ENCODE data around the gene NFATC2.

Gene NFATC2

GRCh38 chr20:51374961-51375360, 167.6 kb downstream of the NFATC2 start:
- DNase-seq (ENCODE audit: low read depth) = no peak

GRCh38 chr20:51374456-51374830, 168.1 kb downstream of the NFATC2 start:
- DNase-seq (ENCODE audit: low read depth) = no peak

- DNase-seq (ENCODE audit: low read depth) = no peak
Observed at GRCh38 chr20:51373713-51374455, 168.6 kb downstream of the NFATC2 start.

- no peak for DNase-seq (ENCODE audit: low read depth)
Observed at GRCh38 chr20:51372966-51373365, 169.6 kb downstream of the NFATC2 start.

- peak; percentile 44 for DNase-seq (ENCODE audit: low read depth)
Observed at GRCh38 chr20:51372176-51372803, 170.2 kb downstream of the NFATC2 start.

DNA sequence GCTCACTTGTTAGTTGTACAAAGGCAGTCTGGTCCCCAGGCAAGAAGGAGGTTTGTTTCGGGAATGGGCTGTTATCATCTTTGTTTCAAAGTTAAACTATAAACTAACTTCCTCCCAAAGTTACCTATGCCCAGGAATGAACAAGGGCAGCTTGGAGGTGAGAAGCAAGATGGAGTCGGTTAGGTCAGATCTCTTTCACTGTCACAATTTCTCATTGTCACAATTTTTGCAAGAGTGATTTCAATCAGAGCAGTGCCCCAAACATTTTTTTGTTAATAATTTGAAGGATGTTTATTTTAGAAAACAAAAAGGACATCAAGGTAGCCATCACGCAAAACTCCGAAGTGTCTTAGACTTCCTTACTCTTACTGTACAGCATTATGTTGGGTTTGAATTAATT, 170.8 kb downstream of the NFATC2 start:
- DNase-seq (ENCODE audit: low read depth) = no peak

DNA sequence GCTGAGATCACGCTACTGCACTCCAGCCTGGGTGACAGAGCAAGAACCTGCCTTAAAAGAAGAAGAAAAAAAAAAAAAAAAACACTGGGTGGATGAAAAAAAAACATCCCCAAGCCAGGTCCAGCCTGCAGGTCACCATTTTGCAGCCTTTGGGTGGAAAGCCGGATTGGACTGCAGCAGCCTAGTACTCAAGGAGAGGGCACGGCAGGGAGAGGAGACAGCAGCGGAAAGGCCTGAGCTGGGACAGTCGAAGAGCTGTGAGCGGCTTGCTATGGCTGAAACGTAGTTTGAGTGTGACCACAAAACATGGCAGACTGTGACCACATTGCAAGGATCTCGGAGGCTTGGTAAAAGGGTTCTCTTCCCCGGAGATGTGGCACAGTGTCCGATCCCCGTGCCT, 173.0 kb downstream of the NFATC2 start:
- no peak for DNase-seq (ENCODE audit: low read depth)

DNA sequence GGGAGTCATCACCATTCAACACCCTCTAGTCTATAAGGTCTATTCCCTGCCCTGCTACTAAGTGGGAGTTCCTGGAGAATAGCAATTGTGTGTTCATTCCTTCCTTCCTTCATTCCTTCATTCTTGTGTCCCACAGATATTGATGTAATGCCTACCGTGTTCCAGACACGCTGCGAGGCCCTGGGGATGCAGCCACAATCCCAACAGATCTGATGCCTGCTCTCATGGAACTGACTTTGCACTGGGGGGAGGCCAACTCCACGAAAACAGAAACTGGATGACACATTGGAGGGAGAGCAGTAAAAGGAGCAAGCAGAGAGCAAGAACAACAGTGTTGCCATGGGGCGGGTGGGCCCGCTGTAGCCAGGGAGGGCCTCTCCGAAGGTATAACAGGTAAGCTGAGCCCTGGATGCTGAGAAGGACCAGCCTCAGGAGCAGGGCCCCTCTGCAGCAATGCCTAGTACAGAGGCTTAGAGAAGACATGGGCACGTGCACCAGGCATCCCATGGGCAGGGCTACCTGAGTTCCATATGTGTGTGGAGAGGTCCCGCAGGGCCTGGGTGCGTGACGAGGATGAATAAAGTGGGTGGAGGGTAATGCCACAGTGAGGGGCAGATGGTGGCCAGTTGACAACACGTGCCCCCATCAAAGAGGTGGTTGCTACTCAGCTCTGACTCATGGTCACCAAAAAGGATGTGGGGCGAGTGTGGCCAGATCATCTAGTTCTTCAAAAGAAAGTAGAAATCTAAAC, 173.9 kb downstream of the NFATC2 start:
- DNase-seq (ENCODE audit: low read depth) = no peak

- DNase-seq (ENCODE audit: low read depth) = peak; percentile 99
Observed at GRCh38 chr20:51366155-51366886, 176.2 kb downstream of the NFATC2 start.

GRCh38 chr20:51365670-51366069, 176.8 kb downstream of the NFATC2 start:
- peak; percentile 71 for DNase-seq (ENCODE audit: low read depth)

- DNase-seq (ENCODE audit: low read depth) = no peak
Observed at GRCh38 chr20:51363813-51364212, 178.7 kb downstream of the NFATC2 start.

GRCh38 chr20:51363378-51363777, 179.1 kb downstream of the NFATC2 start:
- DNase-seq (ENCODE audit: low read depth) = no peak

DNA sequence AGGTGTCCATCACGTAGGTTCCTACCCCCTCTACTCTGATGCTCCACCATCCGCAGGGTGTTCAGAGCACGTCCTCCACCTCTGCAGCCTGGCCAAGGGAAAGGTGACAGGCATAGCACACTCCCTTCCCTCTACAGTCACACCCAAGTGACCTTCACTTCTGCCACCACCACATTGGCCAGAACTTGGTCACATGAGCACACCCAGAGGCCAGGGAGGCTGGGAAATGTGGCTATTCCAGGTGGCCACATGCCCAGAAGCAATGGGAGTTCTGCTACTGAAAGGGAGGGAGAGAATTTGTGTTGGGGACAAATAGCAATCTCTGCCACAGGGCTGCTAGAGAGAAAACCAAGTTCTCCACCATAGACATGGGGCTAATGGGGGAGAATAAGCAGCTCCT, 180.3 kb downstream of the NFATC2 start:
- DNase-seq (ENCODE audit: low read depth) = no peak

DNA sequence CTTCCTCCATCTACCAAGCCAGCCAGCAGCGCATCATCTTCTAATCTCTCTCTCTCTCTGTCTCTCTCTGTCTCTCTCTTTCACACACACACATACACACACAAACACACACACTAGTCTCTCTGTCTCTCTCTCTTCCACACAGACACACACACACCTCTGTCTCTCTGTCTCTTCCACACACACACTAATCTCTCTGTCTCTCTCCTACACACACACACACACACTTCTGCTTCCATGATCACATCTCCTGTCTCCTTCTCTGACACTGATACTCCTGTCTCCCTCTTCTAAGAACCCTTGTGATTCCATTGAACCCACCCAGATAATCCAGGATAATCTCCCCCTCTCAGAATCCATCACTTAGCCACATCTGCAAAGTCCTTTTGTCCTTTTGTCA, 181.3 kb downstream of the NFATC2 start:
- no peak for DNase-seq (ENCODE audit: low read depth)

- peak; percentile 89 for DNase-seq (ENCODE audit: low read depth)
Observed at GRCh38 chr20:51360451-51361201, 181.9 kb downstream of the NFATC2 start.

- no peak for DNase-seq (ENCODE audit: low read depth)
Observed at GRCh38 chr20:51359947-51360346, 182.6 kb downstream of the NFATC2 start.

DNA sequence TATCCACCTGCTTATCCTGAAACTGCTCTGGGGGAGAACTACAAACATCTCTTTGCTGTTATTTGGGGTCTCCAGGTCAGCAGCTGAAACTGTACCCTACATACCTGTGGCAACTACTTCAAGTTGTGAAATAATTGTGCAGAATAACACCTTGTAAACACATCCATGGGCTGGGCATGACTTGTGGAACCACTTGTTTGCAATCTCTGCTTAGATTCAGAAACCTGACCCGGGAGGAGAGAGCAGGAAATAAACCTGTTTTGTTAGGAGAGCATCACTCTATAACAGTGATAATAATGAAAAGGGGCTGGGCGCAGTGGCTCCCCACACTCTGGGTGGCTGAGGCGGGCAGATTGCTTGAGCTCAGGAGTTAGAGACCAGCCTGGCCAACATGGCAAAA, 183.1 kb downstream of the NFATC2 start:
- no peak for DNase-seq (ENCODE audit: low read depth)

DNA sequence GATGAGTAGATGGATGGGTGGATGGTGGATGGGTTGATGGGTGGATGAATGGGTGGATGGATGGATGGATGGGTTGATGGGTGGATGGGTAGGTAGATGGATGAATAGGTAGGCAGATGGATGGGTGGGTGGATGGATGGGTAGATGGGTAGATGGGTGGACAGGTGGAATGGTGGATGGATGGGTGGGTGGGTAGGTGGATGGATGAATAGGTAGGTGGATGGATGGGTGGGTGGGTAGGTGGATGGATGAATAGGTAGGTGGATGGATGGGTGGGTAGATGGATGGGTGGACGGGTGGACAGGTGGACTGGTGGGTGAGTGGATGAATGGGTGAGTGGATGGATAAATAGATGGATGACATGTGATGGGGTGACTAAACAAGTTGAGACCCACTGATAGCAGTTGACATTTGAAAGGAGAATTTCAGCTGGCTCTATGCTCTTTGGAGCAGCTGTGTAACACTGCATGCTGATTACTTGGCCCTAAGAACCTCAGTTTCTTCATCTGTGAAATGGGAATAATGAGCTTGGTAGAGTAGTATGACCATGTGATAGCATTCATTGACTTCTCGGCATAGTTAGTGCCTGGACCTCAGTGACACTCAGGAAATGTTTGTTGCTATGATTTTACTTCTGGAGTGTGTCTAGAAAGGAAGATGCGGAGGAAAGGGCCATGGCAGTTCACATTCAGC, 184.3 kb downstream of the NFATC2 start:
- DNase-seq (ENCODE audit: low read depth) = no peak

DNA sequence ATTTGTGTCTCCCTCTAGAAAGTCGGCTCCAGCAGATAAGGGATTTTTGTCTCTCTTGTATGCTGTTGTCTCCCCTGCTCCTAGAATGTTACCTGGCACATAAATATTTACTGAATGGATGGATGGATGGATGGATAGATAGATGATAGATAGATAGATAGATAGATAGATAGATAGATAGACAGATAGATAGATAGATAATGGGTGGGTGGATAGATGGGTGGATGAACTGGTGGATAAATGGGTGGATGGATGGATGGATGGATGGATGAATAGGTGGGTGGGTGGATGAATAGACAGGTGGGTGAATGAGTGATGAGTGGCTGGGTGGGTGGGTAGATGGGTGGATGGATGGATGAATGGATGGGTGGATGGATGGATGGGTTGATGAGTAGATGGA, 185.0 kb downstream of the NFATC2 start:
- no peak for DNase-seq (ENCODE audit: low read depth)

DNA sequence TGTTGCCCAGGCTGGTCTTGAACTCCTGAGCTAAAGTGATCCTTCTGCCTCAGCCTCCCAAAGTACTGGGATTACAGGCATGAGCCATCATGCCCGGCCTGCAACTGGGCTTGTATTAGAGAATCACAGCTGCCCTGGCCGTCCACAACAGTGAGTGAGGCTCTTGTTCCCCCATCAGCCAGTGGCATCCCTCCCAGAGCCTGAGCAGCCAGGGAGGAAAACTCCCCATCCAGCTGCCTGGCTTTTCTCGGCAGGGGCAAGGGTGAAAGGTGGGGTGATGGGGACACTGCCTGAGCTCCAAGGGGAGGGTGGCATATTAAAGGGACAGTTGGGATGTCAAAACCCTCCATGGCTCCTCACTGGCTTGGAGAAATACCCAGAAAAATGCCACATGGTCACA, 185.6 kb downstream of the NFATC2 start:
- DNase-seq (ENCODE audit: low read depth) = no peak

DNA sequence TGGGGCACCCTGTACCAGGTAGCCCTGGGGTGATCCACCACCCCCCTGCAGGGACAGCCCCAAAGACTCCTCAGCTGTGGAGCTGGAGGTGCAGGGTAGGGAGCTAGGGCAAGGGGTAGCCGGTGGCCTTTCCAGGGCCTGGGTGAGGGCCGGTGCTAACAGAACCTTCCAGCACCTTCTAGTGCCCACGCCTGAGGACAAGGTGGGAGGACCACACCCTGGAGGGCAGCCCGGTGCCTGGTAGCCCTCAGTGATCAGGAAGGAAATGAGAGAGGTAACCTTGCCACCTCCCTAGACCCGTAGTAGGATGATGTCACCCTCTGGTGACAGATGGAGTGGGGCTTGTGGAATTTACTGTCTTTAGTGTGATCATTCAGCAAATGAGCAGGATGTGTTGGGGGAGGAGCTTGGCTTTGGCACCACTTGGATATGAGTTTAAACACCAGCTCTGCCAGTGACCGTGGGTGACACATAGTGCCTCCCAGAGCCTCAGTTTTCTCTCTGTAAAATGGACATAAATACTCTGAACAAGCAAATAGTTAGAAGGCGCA, 187.7 kb downstream of the NFATC2 start:
- DNase-seq (ENCODE audit: low read depth) = no peak
